HL-60 (cell line): ENCODE results near the gene LRCOL1.

Experiments
- DNase-seq, 2 experiments: peaks; one replicate each; pipeline ENCODE4 v3.0.0-alpha.2; 2010 to 2020; ENCODE audit warnings: low read depth in 1 of 2, low spot score in 1 of 2
- H3K27ac ChIP-seq: fragments of 250-450 bp; sonication (Bioruptor Pico); replicated peaks from 2 replicates; pipeline ENCODE4 v1.5.1; 2020; ENCODE audit warnings: mild to moderate bottlenecking, moderate library complexity
- H3K27me3 ChIP-seq: fragments of 250-450 bp; sonication (Bioruptor Pico); 2 replicates; pipeline ENCODE4 v1.5.1; 2021; ENCODE audit warnings: mild to moderate bottlenecking, moderate library complexity; ENCODE audit not compliant: insufficient read depth, poor library complexity, severe bottlenecking
- H3K4me3 ChIP-seq: replicated peaks from 2 replicates; pipeline ENCODE4 v1.5.1; 2011; ENCODE audit warnings: mild to moderate bottlenecking, control low read depth, low read length; ENCODE audit not compliant: insufficient read depth
- CTCF ChIP-seq: IDR thresholded peaks from one replicate; pipeline ENCODE4 v1.5.1; 2011; ENCODE audit warnings: low read length, control low read depth, inconsistent platforms; ENCODE audit not compliant: insufficient read depth
- GABPA ChIP-seq: IDR thresholded peaks from 2 replicates; pipeline ENCODE4 v1.6.1; 2012; ENCODE audit warnings: low read depth
- POLR2AphosphoS5 ChIP-seq: IDR thresholded peaks from 2 replicates; pipeline ENCODE4 v1.6.1; 2012; ENCODE audit warnings: low read depth
- REST ChIP-seq: IDR thresholded peaks from 2 replicates; pipeline ENCODE4 v1.6.1; 2012; ENCODE audit warnings: low read depth; ENCODE audit not compliant: insufficient replicate concordance
- SPI1 ChIP-seq: IDR thresholded peaks from 2 replicates; pipeline ENCODE4 v1.6.1; 2012; ENCODE audit warnings: low read depth, mild to moderate bottlenecking, borderline replicate concordance

The LRCOL1 gene

GRCh38 chr12:132586929-132587328 is 23.5 kb downstream of the LRCOL1 start:
- no peak overlapping the region for H3K4me3 ChIP-seq
- peaks cover 18% of the 10 kb centered on the region for H3K27me3 ChIP-seq
- TF ChIP-seq REST, result no peak
- no peak for TF ChIP-seq GABPA
- no peak for TF ChIP-seq SPI1
- TF ChIP-seq POLR2AphosphoS5, result no peak
- no peak for TF ChIP-seq CTCF
- no peak overlapping the region for H3K27ac ChIP-seq
- no peak for DNase-seq

GRCh38 chr12:132585177-132585576 is 25.2 kb downstream of the LRCOL1 start:
- Histone ChIP-seq H3K27me3 (peaks cover 11% of the 10 kb centered on the region), H3K27ac (no peak overlapping the region), H3K4me3 (no peak overlapping the region)
- no peak for DNase-seq
- TF ChIP-seq GABPA, result no peak
- TF ChIP-seq CTCF, result no peak
- TF ChIP-seq POLR2AphosphoS5, result no peak

GRCh38 chr12:132584429-132584828 is 26.0 kb downstream of the LRCOL1 start:
- H3K27ac ChIP-seq, result no peak overlapping the region
- DNase-seq, result no peak
- TF ChIP-seq REST, result no peak
- TF ChIP-seq CTCF, result no peak
- no peak for TF ChIP-seq SPI1
- no peak for TF ChIP-seq GABPA
- TF ChIP-seq POLR2AphosphoS5, result no peak
- peaks cover 4% of the 10 kb centered on the region for H3K27me3 ChIP-seq
- no peak overlapping the region for H3K4me3 ChIP-seq

GRCh38 chr12:132583736-132584135 is 26.6 kb downstream of the LRCOL1 start:
- Histone ChIP-seq H3K4me3 (no peak overlapping the region), H3K27ac (no peak overlapping the region), H3K27me3 (no peaks in the 10 kb centered on the region)
- DNase-seq, result no peak
- no peak for TF ChIP-seq CTCF
- no peak for TF ChIP-seq REST
- no peak for TF ChIP-seq POLR2AphosphoS5
- TF ChIP-seq SPI1, result no peak
- no peak for TF ChIP-seq GABPA
